Astrocyte of the hippocampus (primary cell): Measurements from ENCODE around the gene TMC3.
A peak's percentile ranks its signal among the peaks of the same experiment; 100 is the strongest.

Experiments
- DNase-seq: peaks from one replicate; pipeline ENCODE4 v3.0.0; 2011; ENCODE audit warnings: low read depth, low spot score

TMC3 gene

DNA sequence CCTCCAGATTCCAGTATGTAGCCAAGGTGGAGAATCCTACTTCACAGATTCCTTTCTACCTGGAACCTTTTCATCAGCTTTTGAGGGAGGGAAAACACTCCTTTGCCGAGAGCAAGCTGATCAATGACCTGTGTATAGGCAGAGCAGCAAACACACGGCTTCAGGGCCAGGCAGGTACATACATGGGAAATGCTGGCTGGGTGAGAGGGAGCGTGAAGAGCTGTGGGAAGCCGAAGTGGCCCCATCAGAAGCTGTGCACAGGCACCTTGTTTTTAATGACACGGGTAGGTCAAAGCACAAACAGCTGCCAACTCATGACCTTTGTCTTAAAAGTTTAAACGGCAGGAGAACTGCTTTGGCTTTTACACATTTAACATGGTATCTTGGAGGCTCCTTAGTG is 75.4 kb downstream of the TMC3 start:
- no peak for DNase-seq

DNA sequence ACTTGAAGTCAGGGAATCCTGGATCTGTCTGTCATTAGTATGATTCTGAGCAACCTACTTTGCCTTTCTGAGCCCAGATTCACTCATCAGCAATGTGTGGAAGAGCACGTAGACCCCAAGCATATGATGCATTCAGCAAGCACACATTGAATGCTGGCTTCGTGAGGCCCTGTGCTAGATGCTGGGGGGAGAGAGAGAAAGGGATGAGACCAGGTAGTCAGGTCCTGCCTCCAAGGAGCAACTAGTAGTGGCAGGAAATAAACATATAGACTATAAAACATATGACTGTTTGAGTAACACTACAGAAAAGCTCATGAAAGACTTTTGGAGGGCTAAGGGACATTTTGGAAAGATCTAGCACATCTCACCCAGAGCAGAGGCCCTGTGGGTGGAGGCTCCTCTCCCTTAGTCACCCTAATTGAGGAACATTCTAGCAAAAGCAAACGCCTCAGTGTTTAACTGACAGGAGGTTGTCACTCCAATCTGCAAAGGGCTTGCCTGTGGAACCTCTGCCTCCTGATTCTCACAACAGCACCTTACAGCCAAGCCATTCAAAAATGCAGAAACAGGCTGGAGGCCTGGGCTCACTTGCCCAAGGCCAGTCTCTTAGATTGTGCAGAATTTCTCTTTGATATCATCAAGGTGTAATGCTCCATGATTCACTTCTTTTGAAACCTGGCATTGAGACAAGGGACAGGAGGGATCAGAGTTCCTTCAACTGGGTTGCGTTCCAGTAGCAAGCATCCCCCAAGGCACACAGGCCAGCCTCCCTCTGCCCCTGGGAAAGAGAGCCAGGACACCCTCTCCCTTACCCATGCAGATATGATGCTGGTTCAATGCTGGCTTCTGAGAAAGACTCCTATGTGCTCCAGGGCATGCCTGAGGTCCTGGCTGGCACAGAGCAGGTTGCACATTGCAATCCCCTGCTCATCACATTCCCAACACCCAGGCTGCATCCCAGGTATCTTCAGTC is 76.1 kb downstream of the TMC3 start:
- DNase-seq: no peak

DNA sequence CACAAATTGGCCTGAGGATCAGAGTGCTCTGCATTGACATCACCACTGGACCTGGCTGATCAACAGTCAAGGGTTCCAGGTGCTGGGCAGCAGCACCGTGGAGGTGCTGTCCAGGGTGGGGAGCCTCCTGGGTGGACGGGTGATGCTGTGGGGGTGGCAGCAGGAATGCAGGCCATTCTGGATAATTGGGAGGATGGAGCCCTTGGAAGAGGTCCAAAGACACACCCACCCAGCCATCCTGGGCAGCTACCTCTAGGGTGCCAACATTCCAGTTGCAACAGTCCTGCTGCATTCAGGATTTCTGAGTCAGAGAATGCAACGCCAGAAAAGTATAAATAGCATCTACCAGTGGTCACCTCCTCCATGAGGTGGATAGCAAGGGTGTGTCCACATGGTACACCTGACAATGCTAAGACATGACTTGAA is 76.9 kb downstream of the TMC3 start:
- peak; percentile 57 for DNase-seq

DNA sequence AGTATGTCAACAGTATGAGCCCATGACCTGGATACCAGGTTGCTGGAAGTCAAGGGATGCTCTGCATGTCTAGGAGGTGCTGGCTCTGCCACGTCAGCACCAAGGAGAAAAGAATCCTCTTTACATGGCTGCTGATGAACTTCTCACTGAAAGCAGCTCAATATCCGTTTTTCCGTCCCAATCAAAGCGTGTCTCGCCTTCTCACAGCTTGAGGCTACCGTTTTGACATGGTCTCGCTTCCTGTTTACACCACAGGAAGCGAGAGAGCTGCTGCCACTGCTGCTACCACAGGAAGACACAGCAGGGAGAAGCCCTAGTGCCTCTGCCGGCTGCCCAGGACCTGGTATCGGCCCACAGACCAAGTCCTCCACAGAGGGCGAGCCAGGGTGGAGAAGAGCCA is 77.3 kb downstream of the TMC3 start:
- no peak for DNase-seq

DNA sequence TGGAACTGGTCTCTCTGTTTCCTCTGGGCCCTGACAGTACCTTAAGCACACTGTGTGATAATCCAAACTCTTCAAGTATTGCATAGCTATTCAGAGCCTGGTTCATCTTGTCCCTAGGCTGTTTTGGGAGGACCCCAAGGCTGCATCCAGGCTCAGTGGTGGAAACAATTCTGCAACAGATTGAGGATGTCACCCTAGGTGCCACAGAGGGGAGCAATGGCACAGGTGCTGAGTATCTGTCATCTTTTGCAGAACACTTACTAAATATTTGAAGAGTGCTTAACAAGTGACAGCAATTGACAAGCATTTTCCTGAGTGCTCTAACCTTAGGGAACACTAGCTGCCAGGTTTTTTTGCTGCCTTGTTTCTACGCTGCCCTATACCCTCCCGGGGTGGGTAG is 77.8 kb downstream of the TMC3 start:
- no peak for DNase-seq

DNA sequence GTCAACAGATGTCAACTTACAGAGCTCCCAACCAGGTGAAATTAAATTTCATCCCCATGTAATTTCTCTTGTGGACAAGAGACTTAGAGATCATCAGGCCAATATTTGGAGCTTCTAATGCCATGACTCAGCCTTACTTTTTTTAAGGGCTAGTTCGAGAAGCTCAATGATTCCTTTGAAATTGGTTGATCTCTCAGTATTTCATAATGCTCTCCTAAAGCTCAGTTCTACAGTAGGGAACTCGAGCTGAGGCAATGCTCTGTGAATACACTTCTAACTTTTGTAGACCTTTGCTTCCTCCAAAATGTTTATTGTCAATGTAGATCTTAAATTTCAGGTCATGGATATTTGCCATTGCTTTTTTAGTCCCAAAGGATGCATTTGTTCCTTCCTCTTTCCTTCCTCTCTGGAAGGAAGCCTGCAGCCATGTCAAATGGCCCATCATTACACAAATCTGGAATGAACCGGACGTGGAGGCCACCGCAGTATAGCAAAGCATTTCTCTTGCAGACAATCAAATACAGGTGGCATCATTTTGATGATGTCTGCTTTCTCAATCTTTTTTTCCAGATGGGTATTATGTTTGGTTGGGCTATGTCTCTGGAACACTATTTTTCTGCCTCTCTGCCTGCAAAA is 78.4 kb downstream of the TMC3 start:
- no peak for DNase-seq

DNA sequence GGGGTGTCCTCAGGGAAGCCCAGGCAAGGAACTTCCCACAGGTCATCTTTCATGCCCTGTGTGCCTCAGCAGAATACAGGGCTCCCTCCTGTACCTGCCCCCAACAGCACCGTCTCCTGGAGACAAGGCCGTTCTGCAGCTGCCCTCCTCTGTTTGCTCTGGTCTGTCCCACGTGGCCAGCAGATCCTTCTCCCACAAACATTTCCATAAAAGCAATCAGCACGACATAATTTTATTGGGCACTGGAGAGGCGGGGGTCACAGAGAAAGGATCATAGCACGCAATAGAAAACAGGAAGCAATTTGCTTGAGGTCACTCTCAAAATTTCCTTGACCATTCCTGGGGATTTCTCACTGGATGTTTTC is 79.5 kb downstream of the TMC3 start:
- no peak for DNase-seq

DNA sequence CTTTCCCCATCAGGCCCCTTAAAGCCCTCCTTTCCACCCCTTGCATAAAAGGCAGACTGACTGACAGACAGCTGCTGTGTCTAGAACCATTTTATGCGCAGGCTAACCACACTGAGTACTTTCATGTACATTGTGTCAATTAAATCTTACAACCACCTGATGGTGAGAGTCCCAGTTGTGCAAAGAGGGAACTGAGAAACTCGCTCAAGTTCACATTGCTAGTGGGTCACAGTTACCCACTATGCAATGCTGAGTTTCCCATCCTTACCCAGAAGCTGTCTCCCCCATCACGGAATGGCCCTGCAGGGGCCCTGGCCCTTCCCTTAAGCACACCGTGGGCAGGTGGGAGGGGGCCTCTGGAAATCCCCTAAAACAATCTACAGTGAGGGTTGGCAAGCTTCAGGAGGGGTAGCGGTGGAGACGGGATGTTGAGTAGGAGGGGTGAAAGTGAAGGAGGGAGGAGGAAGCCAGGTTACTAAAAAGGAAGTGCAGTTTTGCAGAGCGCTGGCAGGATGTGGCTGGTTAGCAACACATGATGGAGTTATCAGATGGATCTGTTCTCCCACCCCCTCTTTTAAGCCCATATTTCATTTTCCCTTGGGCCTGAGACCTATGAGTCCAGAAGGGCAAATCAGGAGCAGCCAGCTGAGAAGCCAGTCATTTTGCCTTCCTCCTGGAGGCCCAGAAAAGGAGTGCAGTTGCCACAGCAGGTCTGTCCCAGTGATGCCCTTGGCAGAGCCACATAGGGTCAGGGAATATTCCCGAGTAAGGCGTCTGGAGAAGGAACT is 80.1 kb downstream of the TMC3 start:
- DNase-seq: no peak

DNA sequence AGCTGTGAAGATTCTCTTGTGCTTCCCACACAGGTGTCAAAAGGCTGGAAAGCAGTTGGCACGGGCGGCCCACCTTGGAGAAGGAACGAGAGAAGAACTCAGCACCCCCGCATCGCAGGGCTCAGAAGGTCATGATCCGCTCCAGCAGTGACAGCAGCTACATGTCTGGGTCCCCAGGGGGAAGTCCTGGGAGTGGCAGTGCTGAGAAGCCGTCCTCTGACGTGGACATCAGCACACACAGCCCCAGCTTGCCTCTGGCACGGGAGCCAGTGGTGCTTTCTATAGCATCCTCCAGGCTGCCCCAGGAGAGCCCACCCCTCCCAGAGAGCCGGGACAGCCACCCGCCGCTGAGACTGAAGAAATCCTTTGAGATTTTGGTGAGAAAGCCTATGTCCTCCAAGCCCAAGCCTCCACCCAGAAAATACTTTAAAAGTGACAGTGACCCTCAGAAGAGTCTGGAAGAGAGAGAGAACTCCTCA is 81.5 kb downstream of the TMC3 start:
- DNase-seq: no peak

DNA sequence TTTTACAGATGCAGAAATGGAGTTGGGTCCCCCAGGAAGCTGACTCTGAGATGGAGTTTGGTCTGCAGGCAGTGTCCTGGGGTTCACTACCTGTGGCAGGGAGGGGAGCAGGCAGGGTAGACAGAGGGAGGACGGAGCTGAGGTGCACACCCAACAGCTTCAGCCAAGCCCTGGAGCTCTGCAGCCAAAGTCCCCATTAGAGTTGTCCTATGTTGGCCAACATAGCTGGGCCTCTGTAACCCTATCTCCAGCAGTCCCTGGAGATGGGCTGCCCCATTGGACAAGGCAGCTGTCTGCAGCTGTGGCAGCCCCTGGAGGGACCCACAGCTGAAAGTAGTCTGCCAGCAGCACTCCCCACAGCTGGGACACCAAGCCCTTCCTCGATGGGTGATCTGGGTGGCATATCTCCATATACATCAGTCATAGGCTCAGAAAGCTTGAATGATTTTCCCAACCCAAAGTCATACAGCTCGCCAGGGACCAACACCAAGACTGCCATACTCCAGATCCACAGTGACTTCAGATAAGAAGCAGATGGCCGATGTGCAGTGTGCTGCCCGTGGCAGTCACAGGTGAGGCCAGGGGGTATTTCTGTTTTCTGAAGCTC is 82.0 kb downstream of the TMC3 start:
- DNase-seq: no peak

DNA sequence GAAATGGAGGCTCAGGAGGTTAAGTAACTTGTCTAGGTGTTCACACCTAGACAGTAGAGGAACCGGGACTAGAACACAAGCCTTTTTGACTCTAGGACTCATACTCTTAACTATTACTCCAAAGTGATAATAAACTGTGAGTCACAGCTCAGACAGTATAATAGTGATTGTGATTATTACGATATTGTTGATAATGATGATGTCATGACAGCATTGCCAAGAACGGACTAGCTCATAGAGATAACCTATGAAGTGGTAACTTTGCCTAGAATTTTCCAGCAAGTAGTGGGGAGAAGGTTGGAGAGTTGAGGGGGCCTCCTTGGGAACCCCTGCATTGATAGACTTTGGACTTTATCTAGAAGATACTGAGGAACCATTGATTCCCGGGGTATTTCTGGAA is 84.1 kb downstream of the TMC3 start:
- DNase-seq: no peak

DNA sequence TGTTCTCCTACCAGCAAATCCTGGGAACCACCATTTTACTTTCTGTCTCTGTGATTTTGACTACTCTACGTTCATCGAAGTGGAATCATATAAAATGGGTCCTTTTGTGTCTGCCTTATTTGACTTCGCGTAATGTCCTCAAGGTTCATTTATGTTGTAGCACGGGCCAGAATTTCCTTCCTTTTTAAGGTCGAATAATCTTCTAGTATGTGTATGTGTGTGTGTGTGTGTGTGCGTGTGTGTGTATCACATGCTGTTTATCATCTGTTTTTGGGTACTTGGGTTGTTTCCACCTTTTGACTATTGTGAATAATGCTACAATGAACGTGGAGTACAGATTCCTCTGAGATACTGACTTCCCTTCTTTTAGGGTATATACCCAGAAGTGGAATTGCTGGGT is 85.4 kb downstream of the TMC3 start:
- no peak for DNase-seq

DNA sequence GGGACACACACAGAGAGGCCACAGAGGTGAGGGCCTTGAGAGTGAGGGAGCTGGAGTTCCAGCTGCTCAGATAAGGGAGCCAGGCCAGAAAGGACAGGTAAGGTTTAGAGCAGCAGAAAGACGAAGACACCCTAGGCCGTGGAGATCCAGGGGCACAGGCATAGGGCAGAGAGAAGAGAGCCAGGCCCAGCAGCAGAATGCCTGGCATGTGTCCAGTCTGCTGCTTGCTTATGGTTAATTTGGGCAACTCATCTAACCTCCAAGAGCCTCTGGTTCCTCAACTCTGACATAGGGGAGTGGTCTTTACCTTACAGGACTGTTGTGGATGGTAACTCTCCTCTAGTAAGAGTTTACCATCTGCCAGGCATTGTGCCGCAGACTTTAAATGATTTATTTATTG is 86.0 kb downstream of the TMC3 start:
- no peak for DNase-seq

DNA sequence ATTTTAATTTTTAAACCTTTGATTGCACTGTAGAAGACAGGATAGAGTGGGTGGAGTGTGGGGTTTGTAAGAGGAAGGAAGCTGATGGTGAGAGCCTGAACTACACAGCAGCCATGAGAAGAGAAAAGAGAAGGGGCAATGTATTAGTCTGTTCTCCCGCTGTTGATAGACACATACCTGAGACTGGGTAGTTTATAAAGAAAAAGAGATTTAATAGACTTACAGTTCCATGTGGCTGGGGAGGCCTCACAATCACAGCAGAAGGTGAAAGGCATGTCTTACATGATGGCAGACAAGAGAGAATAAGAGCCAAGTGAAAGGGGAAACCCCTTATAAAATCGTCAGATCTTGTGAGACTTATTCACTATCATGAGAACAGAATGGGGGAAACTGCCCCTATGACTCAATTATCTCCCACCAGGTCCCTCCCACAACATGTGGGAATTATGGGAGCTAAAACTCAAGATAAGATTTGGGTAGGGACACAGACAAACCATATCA is 87.3 kb downstream of the TMC3 start:
- DNase-seq: no peak

DNA sequence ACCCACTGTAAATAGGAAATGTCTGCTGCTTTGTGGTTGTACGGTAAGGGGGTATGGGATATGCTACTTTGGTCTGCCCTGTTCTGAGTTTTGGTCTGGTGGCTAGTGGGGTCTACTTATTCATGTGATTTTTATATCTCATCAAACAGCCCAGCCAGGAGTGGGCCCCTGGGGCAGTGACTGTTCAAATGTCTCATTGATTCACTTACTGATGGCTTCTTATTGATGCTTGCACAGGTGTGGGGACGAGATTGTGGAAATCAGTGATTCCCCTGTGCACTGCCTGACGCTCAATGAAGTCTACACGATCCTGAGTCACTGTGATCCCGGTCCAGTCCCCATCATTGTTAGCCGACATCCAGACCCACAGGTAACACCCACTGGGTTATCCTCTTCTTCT is 88.6 kb downstream of the TMC3 start:
- DNase-seq: no peak

DNA sequence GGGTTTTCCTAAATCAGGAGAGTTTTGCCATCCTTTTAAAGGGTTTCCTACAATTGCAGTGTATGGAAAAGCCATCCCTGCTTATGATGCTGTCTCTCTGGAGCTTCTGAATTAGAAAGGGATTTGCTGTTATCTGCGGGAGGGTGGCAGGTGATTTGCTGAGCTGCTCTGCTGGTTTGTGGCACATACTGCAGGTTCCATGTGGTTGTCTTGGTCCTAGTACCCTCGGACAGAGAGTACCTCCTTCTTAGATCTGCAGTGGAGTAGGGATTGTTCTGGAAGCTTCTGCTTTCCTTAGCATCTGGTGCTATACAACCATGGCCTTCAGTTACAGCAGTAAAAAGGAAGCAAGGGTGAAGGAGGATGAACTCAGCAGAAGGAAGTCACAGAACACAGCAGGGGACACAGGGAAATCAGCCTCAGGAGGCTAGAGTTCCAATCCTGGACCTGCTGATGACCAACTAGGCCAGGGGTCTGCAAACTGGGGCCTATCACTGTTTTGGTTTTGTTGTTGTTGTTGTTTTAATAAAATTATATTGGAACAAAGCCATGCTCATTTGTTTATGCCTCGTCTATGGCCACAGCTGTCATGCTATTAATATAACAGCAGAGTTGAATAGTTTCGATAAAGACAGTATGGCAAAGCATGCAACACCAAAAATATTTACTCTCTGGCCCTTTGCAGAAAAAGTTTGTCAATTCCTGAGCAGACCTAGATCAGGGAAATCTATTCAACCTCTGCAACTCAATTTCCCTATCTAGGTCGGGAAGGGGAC is 89.6 kb downstream of the TMC3 start:
- no peak for DNase-seq

DNA sequence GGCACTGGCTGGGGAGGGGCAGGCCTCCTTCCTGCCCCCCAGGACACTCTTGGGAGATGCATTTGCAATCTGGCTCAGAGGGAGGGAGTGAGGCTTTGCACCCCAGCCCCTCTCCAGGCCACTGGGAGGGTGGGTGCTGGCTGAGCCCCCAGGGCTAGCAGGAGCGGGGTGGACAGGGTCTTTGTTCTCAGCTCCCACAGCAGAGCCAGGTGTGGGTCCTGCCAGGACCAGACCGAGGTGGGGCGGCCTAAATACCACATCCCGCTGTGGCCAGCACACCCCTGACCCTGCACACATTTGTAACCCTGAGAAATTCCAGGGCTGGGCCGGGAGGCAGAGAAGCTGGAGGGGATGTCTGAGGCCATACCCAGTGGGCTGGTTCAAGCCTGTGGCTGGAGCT is 91.1 kb downstream of the TMC3 start:
- DNase-seq: no peak

DNA sequence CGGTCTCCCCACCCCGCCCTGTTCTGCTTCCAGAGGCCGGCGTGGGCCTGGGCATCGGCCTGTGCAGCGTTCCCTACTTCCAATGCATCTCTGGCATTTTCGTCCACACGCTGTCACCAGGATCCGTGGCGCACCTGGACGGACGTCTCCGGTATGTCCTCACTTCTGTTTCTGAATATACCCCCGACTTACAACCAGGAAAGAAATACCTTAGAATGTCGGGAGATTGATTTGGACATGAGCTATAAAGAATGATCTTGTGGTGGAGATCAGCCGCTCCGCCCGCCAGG is 91.5 kb downstream of the TMC3 start:
- DNase-seq: no peak

DNA sequence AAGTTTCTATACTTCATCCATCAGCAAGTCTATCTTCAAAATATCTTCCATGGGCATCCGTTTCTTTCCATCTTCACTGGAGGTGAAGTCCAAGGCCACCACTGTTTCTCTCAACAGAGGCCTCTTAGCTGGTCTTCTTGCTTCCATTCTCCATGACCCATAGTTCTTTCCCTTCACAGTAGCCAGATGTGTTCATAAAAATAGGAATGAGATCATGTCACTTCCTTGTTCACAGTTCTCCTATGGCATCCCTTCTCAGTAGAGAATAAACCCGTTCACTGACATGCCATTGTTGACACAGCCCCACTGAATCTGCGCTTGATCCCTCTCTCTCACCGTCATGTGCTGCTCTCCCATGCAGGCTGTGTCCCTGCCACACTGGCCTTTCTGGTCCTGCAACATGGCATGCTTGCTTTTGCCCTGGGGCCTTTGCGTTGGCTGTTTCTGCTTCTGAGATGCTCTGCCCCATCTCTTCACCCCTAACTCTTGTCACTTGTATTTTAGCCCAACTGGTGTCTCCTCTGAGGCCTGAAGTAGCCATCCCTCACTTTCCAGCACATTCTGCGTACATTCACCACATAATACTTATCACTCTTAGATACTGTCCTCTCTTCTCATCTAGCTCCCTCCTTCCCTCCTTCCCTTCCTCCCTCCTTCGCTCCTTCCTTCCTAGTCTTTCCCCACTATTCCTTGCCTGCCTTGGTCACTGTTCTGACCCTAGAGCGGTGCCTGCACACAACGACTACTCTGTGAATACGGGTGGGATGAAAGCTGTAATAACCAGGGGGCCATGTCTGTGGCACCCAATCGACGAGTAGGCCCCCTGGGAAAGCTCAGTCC is 92.0 kb downstream of the TMC3 start:
- no peak for DNase-seq

DNA sequence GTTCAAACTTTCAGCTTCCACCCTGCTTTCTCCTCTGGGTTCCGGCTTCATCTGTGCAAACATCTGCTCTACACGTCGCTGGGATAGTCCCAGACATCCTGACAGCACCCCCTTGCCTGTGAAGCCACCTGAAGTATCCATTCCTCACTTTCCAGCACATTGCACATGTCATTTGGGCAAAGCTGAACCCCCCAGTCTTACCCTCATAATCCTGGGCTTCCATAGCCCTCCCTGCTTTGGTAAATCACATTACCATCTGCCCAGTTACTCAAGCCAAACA is 92.6 kb downstream of the TMC3 start:
- DNase-seq: no peak
